Liver (tissue), 9 donors: Measurements from ENCODE around the gene FLRT2. TPM values are rescaled to one million over a fixed set of nuclear protein-coding genes. Genes with fewer than 3 reads are reported as not detected.

Experiments
- DNase-seq: peaks from one replicate; pipeline ENCODE4 v3.0.0-alpha.2; 2017; ENCODE audit warnings: low spot score
- H3K27ac ChIP-seq, 2 donors: one replicate each; pipeline ENCODE4 v1.7.0; 2013; ENCODE audit warnings: inconsistent platforms in 2 of 2, low read length in 2 of 2, control low read depth in 1 of 2, low read depth in 1 of 2, mild to moderate bottlenecking in 1 of 2
- H3K27me3 ChIP-seq, 4 donors: one replicate each; pipeline versions ENCODE4 v1.6.1 to v1.7.0; 2013; ENCODE audit warnings: low read length in 3 of 4, inconsistent platforms in 1 of 4, mild to moderate bottlenecking in 1 of 4, moderate library complexity in 1 of 4; ENCODE audit not compliant: control insufficient read depth in 4 of 4, insufficient read depth in 4 of 4
- H3K36me3 ChIP-seq, 4 donors: one replicate each; pipeline versions ENCODE4 v1.6.1 to v1.7.0; 2013; ENCODE audit warnings: low read length in 3 of 4, mild to moderate bottlenecking in 3 of 4, low read depth in 1 of 4, moderate library complexity in 1 of 4; ENCODE audit not compliant: control insufficient read depth in 4 of 4, insufficient read depth in 3 of 4
- H3K4me1 ChIP-seq, 4 donors: one replicate each; pipeline versions ENCODE4 v1.6.1 to v1.7.0; 2013; ENCODE audit warnings: low read length in 3 of 4, mild to moderate bottlenecking in 3 of 4, moderate library complexity in 1 of 4; ENCODE audit not compliant: control insufficient read depth in 4 of 4, insufficient read depth in 4 of 4
- H3K4me3 ChIP-seq, 3 donors: one replicate each; pipeline versions ENCODE4 v1.6.1 to v1.7.0; 2013; ENCODE audit warnings: low read length in 3 of 3, control low read depth in 1 of 3, low read depth in 1 of 3, mild to moderate bottlenecking in 1 of 3
- H3K9ac ChIP-seq, 2 donors: one replicate each; pipeline ENCODE4 v1.7.0; 2013; ENCODE audit warnings: low read length in 2 of 2, mild to moderate bottlenecking in 2 of 2, moderate library complexity in 2 of 2, control low read depth in 1 of 2, low read depth in 1 of 2
- H3K9me3 ChIP-seq, 4 donors: one replicate each; pipeline versions ENCODE4 v1.6.1 to v1.7.0; 2013; ENCODE audit warnings: low read length in 3 of 4; ENCODE audit not compliant: control insufficient read depth in 4 of 4
- EGR1 ChIP-seq, 2 donors: IDR thresholded peaks; 2 replicates each; pipeline ENCODE4 v1.6.1; 2016 to 2018; ENCODE audit warnings: antibody characterized with exemption in 2 of 2, low read depth in 2 of 2
- FOXA1 ChIP-seq: IDR thresholded peaks from 2 replicates; pipeline ENCODE4 v1.6.1; 2016; ENCODE audit warnings: antibody characterized with exemption
- FOXA2 ChIP-seq: IDR thresholded peaks from 2 replicates; pipeline ENCODE4 v1.6.1; 2016; ENCODE audit warnings: antibody characterized with exemption
- GABPA ChIP-seq, 2 donors: IDR thresholded peaks in 1 of 2; conservative IDR thresholded peaks in 1 of 2; 2 replicates each; pipeline ENCODE4 v1.6.1; 2016; ENCODE audit warnings: antibody characterized with exemption in 2 of 2, mild to moderate bottlenecking in 1 of 2, moderate library complexity in 1 of 2
- HNF4A ChIP-seq, 2 donors: conservative IDR thresholded peaks; 2 replicates each; pipeline ENCODE4 v1.6.1; 2016; ENCODE audit warnings: antibody characterized with exemption in 2 of 2, mild to moderate bottlenecking in 2 of 2
- HNF4G ChIP-seq: IDR thresholded peaks from 2 replicates; pipeline ENCODE4 v1.6.1; 2016; ENCODE audit warnings: antibody characterized with exemption
- JUND ChIP-seq, 2 donors: IDR thresholded peaks; 2 replicates each; pipeline ENCODE4 v1.6.1; 2016; ENCODE audit warnings: antibody characterized with exemption in 2 of 2
- NR2F2 ChIP-seq: IDR thresholded peaks from 2 replicates; pipeline ENCODE4 v1.6.1; 2016; ENCODE audit warnings: antibody characterized with exemption
- RAD21 ChIP-seq, 2 donors: IDR thresholded peaks; 2 replicates each; pipeline ENCODE4 v1.6.1; 2016; ENCODE audit warnings: antibody characterized with exemption in 2 of 2, mild to moderate bottlenecking in 2 of 2
- SP1 ChIP-seq: IDR thresholded peaks from 2 replicates; pipeline ENCODE4 v1.6.1; 2018; ENCODE audit warnings: antibody characterized with exemption, mild to moderate bottlenecking
- TAF1 ChIP-seq: conservative IDR thresholded peaks from 2 replicates; pipeline ENCODE4 v1.6.1; 2016; ENCODE audit warnings: antibody characterized with exemption, mild to moderate bottlenecking
- YY1 ChIP-seq: IDR thresholded peaks from 2 replicates; pipeline ENCODE4 v1.6.1; 2016; ENCODE audit warnings: antibody characterized with exemption, mild to moderate bottlenecking
- WGBS: extraction: QIAGEN DNeasy Blood & Tissue Kit; methylation state at CpG from one replicate; pipeline ENCODE4 v1.1.7; 2013; 5-methylcytosine and 5-hydroxymethylcytosine counted together
- polyA plus RNA-seq, 2 donors: library from polyadenylated mRNA; stranded (reverse) in 1 of 2; unstranded in 1 of 2; fragments of 200-250 nt in 1 of 2; fragments of >200 nt in 1 of 2; fragmentation: Nextera tagmentation in 1 of 2; extraction: Ambion mirVana in 1 of 2; gene quantifications; one replicate each; pipeline versions ENCODE4 v1.2.1 to v1.2.3, GENCODE V29; 2013 to 2015
- total RNA-seq, 2 donors: library from RNA; depleted of rRNA; stranded (reverse); fragments of >200 nt; gene quantifications; one replicate each; pipeline ENCODE4 v1.2.3, GENCODE V29; 2014
- TF ChIP-seq, protein P1 (sequence below): IDR thresholded peaks from 2 replicates; pipeline ENCODE4 v1.6.1; 2016; ENCODE audit warnings: antibody characterized with exemption
- TF ChIP-seq, protein P2 (sequence below): fragments of 150-350 bp; IDR thresholded peaks from 2 replicates; pipeline ENCODE4 v1.5.1; 2017; ENCODE audit warnings: improper control_type of control experiment, low read depth, low read length; ENCODE audit not compliant: missing input control
- TF ChIP-seq, protein P3 (sequence below): IDR thresholded peaks from 2 replicates; pipeline ENCODE4 v1.6.1; 2016; ENCODE audit warnings: antibody characterized with exemption
- TF ChIP-seq, protein P4 (sequence below): IDR thresholded peaks from 2 replicates; pipeline ENCODE4 v1.6.1; 2016; ENCODE audit warnings: antibody characterized with exemption, mild to moderate bottlenecking
- TF ChIP-seq, protein P5 (sequence below): IDR thresholded peaks from 2 replicates; pipeline ENCODE4 v1.6.1; 2016; ENCODE audit warnings: antibody characterized with exemption
- donor health status: healthy.
- donor health status: healthy.
- donor health status: healthy.
- donor health status: healthy.
- donor health status: healthy.

FLRT2 gene
- total and polyA plus RNA-seq, 4 donors: 0.90 to 8.2 (median 1.8) TPM

DNA sequence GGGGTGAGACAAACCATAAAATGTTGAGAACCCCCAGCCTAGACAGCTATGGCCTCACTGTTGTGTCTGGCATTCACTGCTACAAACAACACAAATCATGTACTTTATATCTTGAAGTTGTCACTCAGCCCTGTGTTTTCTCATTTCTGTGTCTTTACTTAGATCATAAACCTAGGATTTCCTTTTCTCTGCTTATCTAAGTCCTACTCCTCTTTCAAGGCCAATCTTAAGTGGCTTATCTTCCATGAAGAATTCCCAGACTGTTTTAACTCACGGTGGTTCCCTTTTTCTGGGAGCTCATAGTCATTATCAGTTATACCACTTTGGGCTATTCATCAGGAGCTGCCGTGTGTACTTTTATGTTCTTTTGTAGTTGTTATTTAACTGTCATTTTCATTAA is 42.1 kb downstream of the FLRT2 start:
- Histone ChIP-seq H3K4me3 (no peak overlapping the region), H3K27me3 (no peaks in the 10 kb centered on the region), H3K9ac (no peak overlapping the region), H3K4me1 (no peaks in the 10 kb centered on the region), H3K27ac (no peak overlapping the region), H3K9me3 (no peaks in the 10 kb centered on the region), H3K36me3 (no peaks in the 10 kb centered on the region)
- WGBS: 59% methylated on average over 2 of the region's 2 CpGs
- TF ChIP-seq, protein P1, sequence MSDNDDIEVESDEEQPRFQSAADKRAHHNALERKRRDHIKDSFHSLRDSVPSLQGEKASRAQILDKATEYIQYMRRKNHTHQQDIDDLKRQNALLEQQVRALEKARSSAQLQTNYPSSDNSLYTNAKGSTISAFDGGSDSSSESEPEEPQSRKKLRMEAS: no peak
- TF ChIP-seq NR2F2: no peak
- TF ChIP-seq FOXA1: no peak
- TF ChIP-seq YY1: no peak
- TF ChIP-seq, protein P2, sequence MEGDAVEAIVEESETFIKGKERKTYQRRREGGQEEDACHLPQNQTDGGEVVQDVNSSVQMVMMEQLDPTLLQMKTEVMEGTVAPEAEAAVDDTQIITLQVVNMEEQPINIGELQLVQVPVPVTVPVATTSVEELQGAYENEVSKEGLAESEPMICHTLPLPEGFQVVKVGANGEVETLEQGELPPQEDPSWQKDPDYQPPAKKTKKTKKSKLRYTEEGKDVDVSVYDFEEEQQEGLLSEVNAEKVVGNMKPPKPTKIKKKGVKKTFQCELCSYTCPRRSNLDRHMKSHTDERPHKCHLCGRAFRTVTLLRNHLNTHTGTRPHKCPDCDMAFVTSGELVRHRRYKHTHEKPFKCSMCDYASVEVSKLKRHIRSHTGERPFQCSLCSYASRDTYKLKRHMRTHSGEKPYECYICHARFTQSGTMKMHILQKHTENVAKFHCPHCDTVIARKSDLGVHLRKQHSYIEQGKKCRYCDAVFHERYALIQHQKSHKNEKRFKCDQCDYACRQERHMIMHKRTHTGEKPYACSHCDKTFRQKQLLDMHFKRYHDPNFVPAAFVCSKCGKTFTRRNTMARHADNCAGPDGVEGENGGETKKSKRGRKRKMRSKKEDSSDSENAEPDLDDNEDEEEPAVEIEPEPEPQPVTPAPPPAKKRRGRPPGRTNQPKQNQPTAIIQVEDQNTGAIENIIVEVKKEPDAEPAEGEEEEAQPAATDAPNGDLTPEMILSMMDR: no peak
- no peak for TF ChIP-seq FOXA2
- no peak for TF ChIP-seq JUND (IDR thresholded peaks at IDR 0.05)
- TF ChIP-seq TAF1: no peak
- no peak for TF ChIP-seq RAD21 (IDR thresholded peaks at IDR 0.05)
- TF ChIP-seq, protein P3, sequence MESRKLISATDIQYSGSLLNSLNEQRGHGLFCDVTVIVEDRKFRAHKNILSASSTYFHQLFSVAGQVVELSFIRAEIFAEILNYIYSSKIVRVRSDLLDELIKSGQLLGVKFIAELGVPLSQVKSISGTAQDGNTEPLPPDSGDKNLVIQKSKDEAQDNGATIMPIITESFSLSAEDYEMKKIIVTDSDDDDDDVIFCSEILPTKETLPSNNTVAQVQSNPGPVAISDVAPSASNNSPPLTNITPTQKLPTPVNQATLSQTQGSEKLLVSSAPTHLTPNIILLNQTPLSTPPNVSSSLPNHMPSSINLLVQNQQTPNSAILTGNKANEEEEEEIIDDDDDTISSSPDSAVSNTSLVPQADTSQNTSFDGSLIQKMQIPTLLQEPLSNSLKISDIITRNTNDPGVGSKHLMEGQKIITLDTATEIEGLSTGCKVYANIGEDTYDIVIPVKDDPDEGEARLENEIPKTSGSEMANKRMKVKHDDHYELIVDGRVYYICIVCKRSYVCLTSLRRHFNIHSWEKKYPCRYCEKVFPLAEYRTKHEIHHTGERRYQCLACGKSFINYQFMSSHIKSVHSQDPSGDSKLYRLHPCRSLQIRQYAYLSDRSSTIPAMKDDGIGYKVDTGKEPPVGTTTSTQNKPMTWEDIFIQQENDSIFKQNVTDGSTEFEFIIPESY: no peak
- no peak for TF ChIP-seq HNF4A (conservative IDR thresholded peaks at IDR 0.05)
- no peak for TF ChIP-seq EGR1 (IDR thresholded peaks at IDR 0.05; ENCODE audit: low read depth in 2 of 2)
- no peak for TF ChIP-seq GABPA (IDR thresholded peaks at IDR 0.05 in 1 of 2, conservative IDR thresholded peaks at IDR 0.05 in 1 of 2)
- TF ChIP-seq, protein P4, sequence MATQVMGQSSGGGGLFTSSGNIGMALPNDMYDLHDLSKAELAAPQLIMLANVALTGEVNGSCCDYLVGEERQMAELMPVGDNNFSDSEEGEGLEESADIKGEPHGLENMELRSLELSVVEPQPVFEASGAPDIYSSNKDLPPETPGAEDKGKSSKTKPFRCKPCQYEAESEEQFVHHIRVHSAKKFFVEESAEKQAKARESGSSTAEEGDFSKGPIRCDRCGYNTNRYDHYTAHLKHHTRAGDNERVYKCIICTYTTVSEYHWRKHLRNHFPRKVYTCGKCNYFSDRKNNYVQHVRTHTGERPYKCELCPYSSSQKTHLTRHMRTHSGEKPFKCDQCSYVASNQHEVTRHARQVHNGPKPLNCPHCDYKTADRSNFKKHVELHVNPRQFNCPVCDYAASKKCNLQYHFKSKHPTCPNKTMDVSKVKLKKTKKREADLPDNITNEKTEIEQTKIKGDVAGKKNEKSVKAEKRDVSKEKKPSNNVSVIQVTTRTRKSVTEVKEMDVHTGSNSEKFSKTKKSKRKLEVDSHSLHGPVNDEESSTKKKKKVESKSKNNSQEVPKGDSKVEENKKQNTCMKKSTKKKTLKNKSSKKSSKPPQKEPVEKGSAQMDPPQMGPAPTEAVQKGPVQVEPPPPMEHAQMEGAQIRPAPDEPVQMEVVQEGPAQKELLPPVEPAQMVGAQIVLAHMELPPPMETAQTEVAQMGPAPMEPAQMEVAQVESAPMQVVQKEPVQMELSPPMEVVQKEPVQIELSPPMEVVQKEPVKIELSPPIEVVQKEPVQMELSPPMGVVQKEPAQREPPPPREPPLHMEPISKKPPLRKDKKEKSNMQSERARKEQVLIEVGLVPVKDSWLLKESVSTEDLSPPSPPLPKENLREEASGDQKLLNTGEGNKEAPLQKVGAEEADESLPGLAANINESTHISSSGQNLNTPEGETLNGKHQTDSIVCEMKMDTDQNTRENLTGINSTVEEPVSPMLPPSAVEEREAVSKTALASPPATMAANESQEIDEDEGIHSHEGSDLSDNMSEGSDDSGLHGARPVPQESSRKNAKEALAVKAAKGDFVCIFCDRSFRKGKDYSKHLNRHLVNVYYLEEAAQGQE: no peak
- TF ChIP-seq SP1: no peak
- TF ChIP-seq, protein P5, sequence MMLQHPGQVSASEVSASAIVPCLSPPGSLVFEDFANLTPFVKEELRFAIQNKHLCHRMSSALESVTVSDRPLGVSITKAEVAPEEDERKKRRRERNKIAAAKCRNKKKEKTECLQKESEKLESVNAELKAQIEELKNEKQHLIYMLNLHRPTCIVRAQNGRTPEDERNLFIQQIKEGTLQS: no peak
- DNase-seq: no peak

DNA sequence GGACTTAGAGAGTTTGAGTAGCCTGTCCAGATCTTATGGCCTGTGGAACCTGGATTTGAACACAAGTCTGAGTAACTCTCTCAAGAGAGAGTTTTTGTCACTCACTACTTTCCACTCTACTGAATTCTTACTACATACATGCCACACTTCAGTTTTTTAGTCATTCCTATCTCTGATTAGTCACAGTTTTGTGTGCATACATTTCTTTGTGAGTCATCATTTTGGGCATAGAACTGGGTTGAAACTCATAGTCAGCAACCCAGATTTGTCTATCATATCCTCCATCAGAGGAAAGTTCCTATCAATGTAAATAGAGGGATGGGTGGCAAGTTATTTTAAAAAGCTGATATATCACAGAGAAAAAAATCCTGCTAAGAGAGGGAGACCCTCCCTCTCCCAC is 42.9 kb downstream of the FLRT2 start:
- Histone ChIP-seq H3K4me1 (no peaks in the 10 kb centered on the region), H3K4me3 (no peak overlapping the region), H3K9ac (no peak overlapping the region)
- TF ChIP-seq HNF4G (no peak), GABPA (IDR thresholded peaks at IDR 0.05 in 1 of 2, conservative IDR thresholded peaks at IDR 0.05 in 1 of 2) (no peak), HNF4A (conservative IDR thresholded peaks at IDR 0.05) (no peak), FOXA1 (no peak), RAD21 (IDR thresholded peaks at IDR 0.05) (no peak), NR2F2 (no peak), EGR1 (IDR thresholded peaks at IDR 0.05; ENCODE audit: low read depth in 2 of 2) (no peak), JUND (IDR thresholded peaks at IDR 0.05) (no peak), SP1 (no peak)
- TF ChIP-seq, protein P5: no peak
- TF ChIP-seq, protein P2: no peak
- TF ChIP-seq, protein P4: no peak

More for the DNA sequence above, 42.9 kb downstream of the FLRT2 start:
- no peaks in the 10 kb centered on the region for H3K27me3 ChIP-seq
- H3K9me3 ChIP-seq: no peaks in the 10 kb centered on the region
- H3K36me3 ChIP-seq: no peaks in the 10 kb centered on the region
- no peak for DNase-seq
- H3K27ac ChIP-seq: no peak overlapping the region
